GM19452 (cell line): ENCODE data around the gene SMARCAL1.

Experiments used
- ATAC-seq: cut with Tn5 transposase; IDR thresholded peaks from one replicate; pipeline ENCODE4 v1.9.1; 2021; ENCODE audit not compliant: unreplicated experiment

The SMARCAL1 gene

DNA sequence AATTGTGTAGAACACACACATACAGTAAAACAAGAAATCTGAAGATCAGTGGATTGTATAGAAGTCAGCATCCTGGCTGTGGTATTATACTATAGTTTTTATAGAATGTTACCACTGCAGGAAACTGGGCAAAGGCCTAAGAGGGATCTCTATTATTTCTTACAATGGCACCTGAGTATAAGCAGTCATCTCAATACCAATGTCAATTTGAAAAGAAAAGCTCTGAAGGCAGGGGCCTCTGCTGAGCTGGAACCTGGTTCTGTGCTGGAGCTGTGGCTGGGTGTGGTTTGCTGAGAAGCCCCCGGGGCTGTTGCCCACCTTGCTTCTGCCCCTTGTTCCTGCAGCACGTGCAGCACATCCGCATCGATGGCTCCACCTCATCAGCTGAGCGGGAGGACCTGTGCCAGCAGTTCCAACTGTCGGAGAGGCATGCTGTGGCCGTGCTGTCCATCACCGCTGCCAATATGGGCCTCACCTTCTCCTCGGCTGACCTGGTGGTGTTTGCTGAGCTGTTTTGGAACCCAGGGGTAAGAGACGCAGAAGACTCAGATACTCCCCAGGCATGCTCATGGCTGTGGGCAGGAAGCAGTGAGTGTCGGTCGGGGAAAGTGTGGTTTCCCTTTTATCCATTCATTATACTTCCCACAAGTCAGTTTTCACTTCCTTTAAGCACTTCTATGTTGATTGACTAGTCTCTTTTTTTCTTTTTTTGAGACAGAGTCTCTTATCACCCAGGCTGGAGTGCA is 62.8 kb downstream of the SMARCAL1 start:
- ATAC-seq: peak; percentile 65

- ATAC-seq: no peak
Observed at GRCh38 chr2:216475767-216476166, 63.5 kb downstream of the SMARCAL1 start.

DNA sequence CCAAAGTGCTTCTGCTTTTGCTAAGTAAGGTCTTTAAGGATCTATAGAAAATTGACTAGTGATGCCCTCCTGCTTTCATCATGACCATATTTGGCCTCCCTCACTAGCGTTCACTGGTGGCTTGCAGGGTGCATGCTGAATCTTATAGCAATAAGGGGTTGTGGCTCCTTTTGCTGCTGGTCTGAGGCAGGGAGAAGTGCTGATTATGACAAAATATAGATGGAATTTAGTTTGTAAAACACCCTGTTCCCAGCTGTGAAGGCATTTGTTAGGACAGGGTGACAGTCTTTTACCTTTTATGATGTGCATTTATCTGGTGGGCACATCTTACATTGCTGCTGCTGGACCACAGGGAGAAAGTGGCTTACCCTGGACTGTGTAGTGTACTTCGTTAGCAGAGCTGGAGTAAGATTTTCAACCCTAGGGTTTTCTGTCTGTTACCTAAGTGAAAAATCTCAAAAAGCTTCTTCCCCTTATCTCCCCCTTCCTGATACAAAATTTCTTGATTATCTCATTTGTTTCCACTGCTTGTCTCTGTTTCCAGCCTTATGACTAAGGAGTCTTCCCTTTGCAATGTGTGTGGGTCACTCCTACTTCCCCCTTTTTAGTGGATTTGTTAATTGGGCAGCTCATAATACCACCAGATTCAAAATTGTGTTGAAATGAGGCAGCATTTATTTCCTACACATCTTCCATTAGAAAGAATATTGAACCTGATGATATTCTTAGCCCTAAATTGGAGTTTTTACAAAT is 65.2 kb downstream of the SMARCAL1 start:
- no peak for ATAC-seq

DNA sequence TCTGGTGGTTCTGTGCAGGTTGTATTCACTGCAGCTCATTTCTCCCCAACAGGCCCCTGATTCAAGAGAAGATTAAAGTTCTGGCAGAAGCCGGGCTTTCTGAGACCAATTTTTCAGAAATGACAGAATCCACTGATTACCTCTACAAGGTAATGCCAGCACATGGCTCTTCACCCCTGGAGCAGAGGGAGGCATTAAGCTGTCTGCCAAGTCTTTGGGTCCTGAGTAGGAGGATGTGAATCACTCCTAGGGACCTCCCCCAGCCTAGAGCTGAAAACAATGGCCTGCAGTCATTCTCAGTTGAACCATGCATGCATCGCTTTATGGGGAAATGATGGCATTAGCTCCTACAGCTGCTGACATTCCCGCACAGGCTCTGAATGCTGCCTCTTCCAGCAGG is 65.9 kb downstream of the SMARCAL1 start:
- no peak for ATAC-seq

DNA sequence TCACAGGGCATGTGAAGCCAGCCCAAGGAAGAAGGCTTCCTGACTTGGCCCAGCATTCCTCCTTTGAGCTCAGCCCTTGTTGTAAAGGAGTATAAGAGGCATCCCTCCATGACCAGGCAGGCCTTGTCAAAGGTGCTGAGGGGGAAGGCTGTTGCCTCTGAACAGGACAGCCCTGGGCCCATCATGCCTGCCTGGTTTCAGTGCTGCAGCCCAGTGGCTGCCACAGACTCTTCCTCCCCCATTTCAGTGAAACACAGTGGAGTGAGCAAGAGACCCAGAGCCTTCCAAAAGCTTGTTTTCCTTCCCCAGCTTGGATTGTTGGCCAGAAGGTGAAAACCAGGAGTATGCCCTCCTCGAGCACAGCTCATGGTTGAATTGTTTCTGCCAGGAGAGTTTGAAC is 66.5 kb downstream of the SMARCAL1 start:
- no peak for ATAC-seq

- ATAC-seq: no peak
Observed at GRCh38 chr2:216480221-216480620, 67.9 kb downstream of the SMARCAL1 start.

GRCh38 chr2:216482640-216483039 is 70.4 kb downstream of the SMARCAL1 start:
- ATAC-seq: no peak

GRCh38 chr2:216485237-216485636 is 73.0 kb downstream of the SMARCAL1 start:
- ATAC-seq: no peak

DNA sequence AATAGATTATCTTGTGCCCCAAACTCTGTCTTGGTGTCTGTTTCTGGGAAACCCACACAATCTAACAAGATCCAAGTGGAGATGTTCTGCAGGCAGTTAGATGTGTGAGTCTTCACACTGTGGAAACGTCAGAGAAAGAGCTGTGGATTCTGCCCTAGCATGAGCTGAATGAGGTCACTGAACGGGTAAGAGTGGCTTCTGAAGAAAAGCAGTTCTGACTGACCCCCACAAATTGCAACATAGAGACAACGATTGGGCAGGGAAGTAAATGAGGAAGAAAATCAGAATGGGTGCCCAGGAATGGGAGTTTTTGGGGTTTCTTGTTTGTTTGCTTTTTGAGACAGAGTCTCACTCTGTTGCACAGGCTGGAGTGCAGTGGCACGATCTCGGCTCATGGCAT is 73.5 kb downstream of the SMARCAL1 start:
- no peak for ATAC-seq

- no peak for ATAC-seq
Observed at GRCh38 chr2:216486271-216486670, 74.0 kb downstream of the SMARCAL1 start.

GRCh38 chr2:216486708-216487107 is 74.4 kb downstream of the SMARCAL1 start:
- no peak for ATAC-seq

- ATAC-seq: no peak
Observed at GRCh38 chr2:216490061-216490460, 77.8 kb downstream of the SMARCAL1 start.

- peak; percentile 72 for ATAC-seq
Observed at GRCh38 chr2:216491793-216492596, 79.7 kb downstream of the SMARCAL1 start.

GRCh38 chr2:216492597-216493333 is 80.5 kb downstream of the SMARCAL1 start:
- no peak for ATAC-seq

DNA sequence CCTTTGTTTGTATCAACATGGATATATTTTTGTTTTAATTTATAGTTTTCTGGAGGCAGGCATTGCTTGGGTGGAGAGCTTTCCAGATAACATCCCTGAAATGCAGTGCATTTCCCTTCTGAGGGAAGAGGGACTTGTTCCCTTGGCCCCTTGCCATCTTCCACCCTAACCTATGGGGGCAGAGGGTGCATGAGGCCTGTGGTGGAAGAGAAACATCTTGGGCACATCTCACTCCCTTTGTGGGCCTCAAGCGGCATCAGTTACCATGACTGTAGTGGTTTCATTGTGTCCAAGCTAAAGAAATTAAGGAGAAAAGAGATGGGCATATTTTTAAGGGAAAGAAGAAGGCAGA is 81.0 kb downstream of the SMARCAL1 start:
- ATAC-seq: no peak

DNA sequence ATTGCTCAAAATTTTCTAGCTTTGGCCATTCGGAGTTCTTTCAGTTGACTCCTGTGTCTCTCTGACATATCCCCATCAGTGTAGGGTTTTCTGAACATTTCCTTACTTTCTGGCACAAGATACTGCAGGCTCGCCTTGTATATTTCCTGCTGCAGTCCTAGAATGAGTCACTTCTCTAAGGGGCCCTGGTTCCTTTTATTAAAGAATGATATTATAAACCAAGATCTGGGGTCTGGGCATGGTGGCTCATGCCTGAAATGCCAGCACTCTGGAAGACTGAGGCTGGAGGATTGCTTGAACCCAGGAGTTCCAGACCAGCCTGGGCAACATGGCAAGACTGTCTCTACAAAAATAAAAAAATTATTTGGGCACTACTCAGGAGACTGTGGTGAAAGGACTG is 83.4 kb downstream of the SMARCAL1 start:
- ATAC-seq: no peak

DNA sequence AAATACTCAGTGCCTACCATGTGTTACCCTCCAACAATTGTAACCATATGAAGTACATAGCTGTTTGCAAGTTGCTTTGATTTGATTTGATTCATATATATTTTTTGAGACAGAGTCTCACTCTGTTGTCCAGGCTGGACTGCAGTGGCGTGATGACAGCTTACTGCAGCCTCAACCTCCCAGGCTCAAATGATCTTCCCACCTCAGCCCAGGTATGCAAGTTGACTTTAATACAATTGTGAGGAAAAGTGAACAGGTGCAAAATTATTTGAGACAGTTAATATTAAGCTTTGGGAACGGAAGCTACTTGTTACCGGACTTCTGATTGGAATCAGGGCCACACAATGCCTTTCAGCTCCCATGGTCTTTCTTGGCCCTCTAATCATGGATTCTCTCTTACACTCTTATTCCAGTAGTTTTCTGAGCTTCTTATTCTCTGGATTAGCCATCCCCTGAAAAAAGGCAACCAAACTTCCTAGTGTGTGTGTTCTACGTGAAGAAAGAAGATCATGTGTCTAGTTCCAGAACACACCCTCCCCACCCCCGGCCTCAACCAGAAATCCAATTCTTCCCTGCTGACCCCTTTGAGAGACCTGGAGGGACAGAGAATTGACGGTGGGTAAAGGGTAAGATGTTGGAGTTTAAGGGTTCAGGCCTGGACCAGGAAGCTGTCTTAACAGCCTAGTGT is 85.2 kb downstream of the SMARCAL1 start:
- no peak for ATAC-seq

GRCh38 chr2:216498070-216498378 is 85.7 kb downstream of the SMARCAL1 start:
- ATAC-seq: no peak

DNA sequence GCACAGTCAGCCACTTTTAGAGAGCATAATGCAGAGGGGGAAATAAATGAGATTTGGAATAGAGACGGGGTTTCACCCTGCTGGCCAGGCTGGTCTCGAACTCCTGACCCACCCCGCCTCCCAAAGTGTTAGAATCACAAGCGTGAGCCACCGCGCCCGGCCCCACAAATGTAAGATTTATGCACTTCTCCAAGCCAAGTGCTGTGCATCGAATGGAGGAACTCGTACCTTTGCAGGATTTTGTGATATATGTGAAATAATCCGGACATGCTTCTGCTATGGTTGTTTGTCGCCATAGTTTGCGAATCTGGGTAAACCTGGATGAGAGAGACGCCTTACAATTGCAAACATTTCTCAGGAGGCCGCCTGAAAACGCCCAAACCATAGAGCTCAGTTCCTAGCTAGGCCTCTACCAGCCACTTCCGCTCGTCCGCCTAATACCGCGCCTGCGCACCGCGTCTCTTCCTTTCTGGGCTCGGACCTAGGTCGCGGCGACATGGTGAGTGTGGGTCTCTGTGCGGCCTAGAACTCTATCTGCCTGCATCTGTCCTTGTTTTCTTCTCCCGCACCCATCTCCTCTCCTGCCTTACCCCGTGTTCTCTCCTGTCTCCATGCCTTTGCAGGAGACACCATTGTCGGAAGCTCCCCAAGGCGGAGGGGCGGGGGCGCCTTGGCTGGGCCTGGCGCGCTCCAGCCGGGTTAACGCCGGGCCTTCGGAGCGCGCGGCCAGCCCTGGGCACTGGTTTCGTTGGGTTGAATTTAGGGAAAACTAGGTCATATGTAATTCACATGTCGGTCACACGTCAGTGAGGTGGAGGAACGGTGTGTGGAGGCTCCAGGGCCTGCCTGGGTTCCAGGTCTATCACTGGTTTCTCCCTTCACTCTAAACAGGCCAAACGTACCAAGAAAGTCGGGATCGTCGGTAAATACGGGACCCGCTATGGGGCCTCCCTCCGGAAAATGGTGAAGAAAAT is 86.4 kb downstream of the SMARCAL1 start, which contains the start of gene RPL37A:
Gene RPL37A, plus strand, starts transcription at position 466 of the 974 bp plus-strand sequence. Its CDS starts 31 bp downstream, at position 497.
- ATAC-seq: peak; percentile 89
